ENCODE data around the gene RPL35. TPM values are rescaled to one million over a fixed set of nuclear protein-coding genes. Genes with fewer than 3 reads are reported as not detected.

Gene RPL35
- total and polyA plus RNA-seq, 3 donors from 2014 or later: 902 to 1,286 (median 1,119) TPM

DNA sequence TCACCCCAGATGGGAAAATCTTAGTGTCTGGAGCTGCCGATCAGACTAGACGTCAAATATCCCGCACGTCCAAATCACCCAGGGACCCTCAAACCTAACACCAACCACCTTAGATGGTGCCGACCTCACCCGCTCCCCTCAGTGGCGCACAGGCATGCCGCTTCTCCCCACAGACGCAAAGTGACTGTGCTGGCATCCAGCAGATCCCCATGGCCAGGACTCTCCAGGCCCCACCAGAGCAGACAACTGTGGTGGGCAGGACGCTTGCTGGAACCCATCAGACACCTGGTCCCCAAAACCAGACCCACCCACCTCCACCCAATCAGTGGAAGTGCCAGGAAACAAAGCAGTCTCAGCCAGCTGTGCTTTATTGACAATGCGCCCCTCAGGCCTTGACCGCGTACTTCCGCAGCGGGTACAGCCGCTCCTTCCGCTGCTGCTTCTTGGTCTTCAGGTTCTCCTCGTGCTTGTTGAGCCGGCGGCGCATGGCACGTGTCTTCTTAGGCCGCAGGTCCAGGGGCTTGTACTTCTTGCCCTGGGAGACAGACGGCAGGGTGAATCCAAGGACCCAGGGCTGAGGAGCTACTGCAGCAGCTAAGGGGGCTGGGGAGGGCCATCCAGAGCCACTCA lies 4.1 kb downstream of the RPL35 start:
- Histone ChIP-seq H3K27me3 (no peaks in the 10 kb centered on the region), H3K27ac (no peak overlapping the region), H3K9me3 (no peaks in the 10 kb centered on the region), H3K4me3 (no peak overlapping the region), H3K36me3 (ENCODE audit: low read depth, missing control alignments) (no peaks in the 10 kb centered on the region), H3K4me1 (peaks cover 21% of the 10 kb centered on the region)
- no peak for DNase-seq
- WGBS, 2 donors: 87 to 90% methylated on average over 9 to 24 of the region's 24 CpGs
- intact Hi-C loops (cut with DNase I; ENCODE audit: low total_unique reads): no loop called here
- no peak for TF ChIP-seq POLR2A (IDR thresholded peaks at IDR 0.05)
- TF ChIP-seq, protein P1, sequence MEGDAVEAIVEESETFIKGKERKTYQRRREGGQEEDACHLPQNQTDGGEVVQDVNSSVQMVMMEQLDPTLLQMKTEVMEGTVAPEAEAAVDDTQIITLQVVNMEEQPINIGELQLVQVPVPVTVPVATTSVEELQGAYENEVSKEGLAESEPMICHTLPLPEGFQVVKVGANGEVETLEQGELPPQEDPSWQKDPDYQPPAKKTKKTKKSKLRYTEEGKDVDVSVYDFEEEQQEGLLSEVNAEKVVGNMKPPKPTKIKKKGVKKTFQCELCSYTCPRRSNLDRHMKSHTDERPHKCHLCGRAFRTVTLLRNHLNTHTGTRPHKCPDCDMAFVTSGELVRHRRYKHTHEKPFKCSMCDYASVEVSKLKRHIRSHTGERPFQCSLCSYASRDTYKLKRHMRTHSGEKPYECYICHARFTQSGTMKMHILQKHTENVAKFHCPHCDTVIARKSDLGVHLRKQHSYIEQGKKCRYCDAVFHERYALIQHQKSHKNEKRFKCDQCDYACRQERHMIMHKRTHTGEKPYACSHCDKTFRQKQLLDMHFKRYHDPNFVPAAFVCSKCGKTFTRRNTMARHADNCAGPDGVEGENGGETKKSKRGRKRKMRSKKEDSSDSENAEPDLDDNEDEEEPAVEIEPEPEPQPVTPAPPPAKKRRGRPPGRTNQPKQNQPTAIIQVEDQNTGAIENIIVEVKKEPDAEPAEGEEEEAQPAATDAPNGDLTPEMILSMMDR (IDR thresholded peaks at IDR 0.05): no peak

GRCh38 chr9:124855944-124856765 lies 5.6 kb downstream of the RPL35 start:
- intact Hi-C loops (cut with DNase I; ENCODE audit: low total_unique reads): no loop called here
- H3K4me1 ChIP-seq: peaks cover 25% of the 10 kb centered on the region
- WGBS, 2 donors: 49 to 60% methylated on average over 8 to 16 of the region's 16 CpGs
- DNase-seq: no peak
- H3K9me3 ChIP-seq: no peaks in the 10 kb centered on the region
- TF ChIP-seq, protein P1 (IDR thresholded peaks at IDR 0.05): no peak
- TF ChIP-seq POLR2A (IDR thresholded peaks at IDR 0.05): no peak
- no peaks in the 10 kb centered on the region for H3K27me3 ChIP-seq
- H3K27ac ChIP-seq: no peak overlapping the region
- no peaks in the 10 kb centered on the region for H3K36me3 ChIP-seq (ENCODE audit: low read depth, missing control alignments)
- no peak overlapping the region for H3K4me3 ChIP-seq

DNA sequence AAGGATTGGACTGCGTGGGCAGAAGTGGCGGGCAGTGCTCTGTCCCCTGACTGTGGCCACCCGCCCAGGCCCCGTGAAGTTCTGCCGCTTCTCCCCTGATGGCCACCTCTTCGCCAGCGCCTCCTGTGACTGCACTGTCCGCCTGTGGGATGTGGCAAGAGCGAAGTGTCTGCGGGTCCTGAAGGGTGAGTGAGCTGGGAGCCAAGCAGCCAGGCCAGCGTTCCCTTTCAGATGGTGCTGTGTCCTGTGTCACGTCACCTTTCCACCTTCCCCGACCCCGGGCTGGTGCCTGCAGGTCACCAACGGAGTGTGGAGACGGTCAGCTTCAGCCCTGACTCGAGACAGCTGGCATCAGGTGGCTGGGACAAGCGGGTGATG lies 6.2 kb downstream of the RPL35 start:
- intact Hi-C loops (cut with DNase I; ENCODE audit: low total_unique reads): no loop called here
- H3K27ac ChIP-seq: no peak overlapping the region
- no peak overlapping the region for H3K4me3 ChIP-seq
- DNase-seq: no peak
- peaks cover 19% of the 10 kb centered on the region for H3K4me1 ChIP-seq
- no peak for TF ChIP-seq POLR2A (IDR thresholded peaks at IDR 0.05)
- TF ChIP-seq, protein P1 (IDR thresholded peaks at IDR 0.05): no peak
- H3K9me3 ChIP-seq: no peaks in the 10 kb centered on the region
- no peaks in the 10 kb centered on the region for H3K36me3 ChIP-seq (ENCODE audit: low read depth, missing control alignments)
- WGBS, 2 donors: 82 to 87% methylated on average over 16 to 18 of the region's 18 CpGs
- no peaks in the 10 kb centered on the region for H3K27me3 ChIP-seq

DNA sequence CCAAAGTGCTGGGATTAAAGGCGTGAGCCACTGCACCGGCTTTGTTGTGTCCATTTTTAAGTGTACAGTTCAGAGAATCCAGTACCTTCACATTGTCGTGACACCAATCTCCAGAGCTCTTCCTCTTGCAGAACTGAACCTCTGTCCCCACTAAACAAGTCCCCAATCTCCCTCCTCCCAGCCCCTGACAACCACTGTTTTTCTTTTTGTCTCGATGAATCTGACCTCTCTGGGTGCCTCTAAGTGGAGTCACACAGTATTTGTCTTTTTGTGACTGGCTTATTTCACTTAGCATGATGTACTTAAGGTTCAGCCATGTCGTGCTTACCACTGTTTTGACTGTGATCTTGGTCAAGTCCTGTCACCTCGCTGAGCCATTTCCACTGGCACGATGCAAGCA lies 6.9 kb downstream of the RPL35 start:
- TF ChIP-seq, protein P1 (IDR thresholded peaks at IDR 0.05): no peak
- no peak for TF ChIP-seq POLR2A (IDR thresholded peaks at IDR 0.05)
- Histone ChIP-seq H3K4me3 (no peak overlapping the region), H3K27ac (no peak overlapping the region), H3K4me1 (peaks cover 12% of the 10 kb centered on the region), H3K36me3 (ENCODE audit: low read depth, missing control alignments) (no peaks in the 10 kb centered on the region), H3K9me3 (no peaks in the 10 kb centered on the region), H3K27me3 (no peaks in the 10 kb centered on the region)
- WGBS, 2 donors: 74 to 75% methylated on average over 7 of the region's 7 CpGs
- intact Hi-C loops (cut with DNase I; ENCODE audit: low total_unique reads): no loop called here
- DNase-seq: no peak

Measured in testis (tissue), 3 donors.